Small intestine (tissue), 7 donors: ENCODE data around the gene CDCP2. TPM values are rescaled to one million over a fixed set of nuclear protein-coding genes. Genes with fewer than 3 reads are reported as not detected.
A peak's percentile ranks its signal among the peaks of the same experiment; 100 is the strongest.
"Not testable (repeated sequence)": the region's sequence is repeated elsewhere in the genome, so short reads cannot be mapped to it uniquely, and the experiment has no call there.

Experiments
- DNase-seq, 2 donors: peaks; one replicate each; pipeline versions ENCODE4 v3.0.0 to v3.0.0-alpha.2; 2013
- FAIRE-seq: peaks from 2 replicates; lab custom pipeline; 2012; peaks lifted over from hg19 to GRCh38; lab: Jason Lieb, UNC
- H3K27ac ChIP-seq, 3 donors: one replicate each; pipeline ENCODE4 v1.5.1; 2013; ENCODE audit warnings: low read length in 2 of 3, mild to moderate bottlenecking in 2 of 3, control low read depth in 1 of 3, inconsistent platforms in 1 of 3, low read depth in 1 of 3, moderate library complexity in 1 of 3
- H3K27me3 ChIP-seq, 3 donors: one replicate each; pipeline ENCODE4 v1.6.1; 2013; ENCODE audit warnings: low read length in 3 of 3, inconsistent platforms in 1 of 3; ENCODE audit not compliant: control insufficient read depth in 3 of 3, insufficient read depth in 3 of 3
- H3K36me3 ChIP-seq, 3 donors: one replicate each; pipeline ENCODE4 v1.6.1; 2013; ENCODE audit warnings: low read length in 3 of 3, inconsistent platforms in 1 of 3, low read depth in 1 of 3, mild to moderate bottlenecking in 1 of 3, moderate library complexity in 1 of 3; ENCODE audit not compliant: control insufficient read depth in 3 of 3, insufficient read depth in 2 of 3
- H3K4me1 ChIP-seq, 3 donors: one replicate each; pipeline ENCODE4 v1.6.1; 2013; ENCODE audit warnings: low read length in 2 of 3, inconsistent platforms in 1 of 3, low read depth in 1 of 3, mild to moderate bottlenecking in 1 of 3, moderate library complexity in 1 of 3; ENCODE audit not compliant: control insufficient read depth in 3 of 3, insufficient read depth in 2 of 3
- H3K4me3 ChIP-seq, 3 donors: one replicate each; pipeline ENCODE4 v1.5.1; 2013; ENCODE audit warnings: low read length in 3 of 3, control low read depth in 1 of 3, inconsistent platforms in 1 of 3, low read depth in 1 of 3, mild to moderate bottlenecking in 1 of 3, moderate library complexity in 1 of 3
- H3K9me3 ChIP-seq, 2 donors: one replicate each; pipeline ENCODE4 v1.6.1; 2013; ENCODE audit warnings: low read depth in 1 of 2, low read length in 1 of 2; ENCODE audit not compliant: control insufficient read depth in 2 of 2, insufficient read depth in 1 of 2
- WGBS, 3 donors: extraction: QIAGEN DNeasy Blood & Tissue Kit; methylation state at CpG; one replicate each; pipeline ENCODE4 v1.1.7; 2013; 5-methylcytosine and 5-hydroxymethylcytosine counted together
- polyA plus RNA-seq, 4 donors: library from polyadenylated mRNA; stranded (reverse) in 3 of 4; unstranded in 1 of 4; fragments of 200-250 nt in 3 of 4; fragments of 120-200 nt in 1 of 4; gene quantifications; one replicate each; pipeline versions ENCODE4 v1.2.1 to v1.2.3, GENCODE V29; 2013
- donor health status: healthy with polysubstance abuse.
- donor health status: control.
- donor health status: control.
- donor health status: Bipolar disorder and iron deficiency.
- donor health status: healthy.

Gene CDCP2
- polyA plus RNA-seq, 4 donors, result 0.07 TPM; not detected in 3

- not testable (repeated sequence) for H3K9me3 ChIP-seq, H3K27me3 ChIP-seq, FAIRE-seq, H3K4me3 ChIP-seq, DNase-seq
- Histone ChIP-seq H3K36me3 (peaks cover 0 to 11% (median 2%) of the 10 kb centered on the region in 3 donors), H3K27ac (peak overlapping the region in 2 of 3 donors; percentile 27 to 58), H3K4me1 (peaks cover 4 to 25% (median 6%) of the 10 kb centered on the region in 3 donors)
- 47 to 100% (median 52%) methylated on average over 1 of the region's 1 CpG for WGBS, 3 donors
These were observed 58.1 kb downstream of the CDCP2 start for GRCh38 chr1:54094730-54095105.

GRCh38 chr1:54094001-54094729, 58.6 kb downstream of the CDCP2 start:
- Histone ChIP-seq H3K27me3 (no peaks in the 10 kb centered on the region), H3K4me1 (peaks cover 4 to 25% (median 6%) of the 10 kb centered on the region in 3 donors), H3K27ac (peak overlapping the region; percentile 27 to 66 (median 54)), H3K9me3 (no peaks in the 10 kb centered on the region), H3K36me3 (peaks cover 0 to 13% (median 2%) of the 10 kb centered on the region in 3 donors), H3K4me3 (no peak overlapping the region)
- DNase-seq, result peak; percentile 51 to 74
- WGBS, 3 donors, result 47 to 66% (median 59%) methylated on average over 4 of the region's 4 CpGs
- FAIRE-seq, result no peak

- peaks cover 1 to 7% (median 4%) of the 10 kb centered on the region in 3 donors for H3K36me3 ChIP-seq
- DNase-seq (no peak), FAIRE-seq (no peak)
- H3K9me3 ChIP-seq, result no peaks in the 10 kb centered on the region
- H3K4me3 ChIP-seq, result no peak overlapping the region
- 90 to 94% (median 92%) methylated on average over 3 of the region's 3 CpGs for WGBS, 3 donors
- H3K27ac ChIP-seq, result no peak overlapping the region
- peaks cover 4 to 25% (median 6%) of the 10 kb centered on the region in 3 donors for H3K4me1 ChIP-seq
- H3K27me3 ChIP-seq, result no peaks in the 10 kb centered on the region
These were observed 61.1 kb downstream of the CDCP2 start for GRCh38 chr1:54091666-54092065.

- H3K4me1 ChIP-seq, result no peaks in the 10 kb centered on the region
- DNase-seq (no peak), FAIRE-seq (no peak)
- H3K27ac ChIP-seq, result no peak overlapping the region
- WGBS, 3 donors, result 90 to 95% (median 92%) methylated on average over 5 of the region's 5 CpGs
- no peaks in the 10 kb centered on the region for H3K27me3 ChIP-seq
- no peaks in the 10 kb centered on the region for H3K9me3 ChIP-seq
- peaks cover 1 to 4% (median 2%) of the 10 kb centered on the region in 3 donors for H3K36me3 ChIP-seq
- H3K4me3 ChIP-seq, result no peak overlapping the region
These were observed 64.4 kb downstream of the CDCP2 start for GRCh38 chr1:54088385-54088784.

GRCh38 chr1:54086754-54087153, 66.0 kb downstream of the CDCP2 start:
- no peaks in the 10 kb centered on the region for H3K4me1 ChIP-seq
- no peak for FAIRE-seq
- H3K27ac ChIP-seq, result no peak overlapping the region
- H3K9me3 ChIP-seq, result no peaks in the 10 kb centered on the region
- WGBS, 3 donors, result 94 to 100% (median 100%) methylated on average over 1 of the region's 1 CpG
- H3K36me3 ChIP-seq, result peaks cover 1 to 2% (median 2%) of the 10 kb centered on the region in 3 donors
- no peaks in the 10 kb centered on the region for H3K27me3 ChIP-seq
- DNase-seq, result no peak
- no peak overlapping the region for H3K4me3 ChIP-seq

- H3K36me3 ChIP-seq, result peaks cover 1 to 2% (median 2%) of the 10 kb centered on the region in 3 donors
- peaks cover 0 to 10% (median 1%) of the 10 kb centered on the region in 3 donors for H3K4me1 ChIP-seq
- no peaks in the 10 kb centered on the region for H3K9me3 ChIP-seq
- no peaks in the 10 kb centered on the region for H3K27me3 ChIP-seq
- DNase-seq (no peak), FAIRE-seq (no peak)
- 92 to 100% (median 95%) methylated on average over 2 of the region's 2 CpGs for WGBS, 3 donors
- no peak overlapping the region for H3K4me3 ChIP-seq
- no peak overlapping the region for H3K27ac ChIP-seq
These were observed 68.0 kb downstream of the CDCP2 start for GRCh38 chr1:54084794-54085193.

Other genes starting within 250 kb of the CDCP2 start
- 10 to 100 TPM; 18.0 to 31.3 (median 20.3) TPM for gene IFT25, start 207.3 kb downstream of the CDCP2 start, polyA plus RNA-seq
- gene LRRC42, start 206.7 kb downstream of the CDCP2 start, polyA plus RNA-seq, result 10 to 100 TPM; 11.2 to 29.7 (median 18.9) TPM
- gene LDLRAD1, start 134.8 kb downstream of the CDCP2 start, polyA plus RNA-seq, result under 1 TPM in 1 of 4 donors, not detected in 3; 0.92 TPM
- gene TMEM59, start 99.8 kb downstream of the CDCP2 start, polyA plus RNA-seq, result 100 to 1,000 TPM; 156 to 447 (median 212) TPM
- gene TCEANC2, start 99.4 kb downstream of the CDCP2 start, polyA plus RNA-seq, result 1 to 10 TPM; 1.3 to 5.1 (median 1.9) TPM
- gene CYB5RL, start 47.0 kb upstream of the CDCP2 start, polyA plus RNA-seq, result 1 to 10 TPM in 3 of 4 donors, under 1 TPM in 1; 0.89 to 8.1 (median 2.5) TPM
- 10 to 100 TPM; 47.6 to 92.9 (median 69.6) TPM for gene MRPL37, start 47.2 kb upstream of the CDCP2 start, polyA plus RNA-seq